ENCODE measurements around the gene ZBTB7B. TPM values are rescaled to one million over a fixed set of nuclear protein-coding genes. Genes with fewer than 3 reads are reported as not detected.
"Not testable (repeated sequence)": the region's sequence is repeated elsewhere in the genome, so short reads cannot be mapped to it uniquely, and the experiment has no call there.

ZBTB7B gene
- total RNA-seq, 1 experiment from 2014 or later, result 38.3 TPM

DNA sequence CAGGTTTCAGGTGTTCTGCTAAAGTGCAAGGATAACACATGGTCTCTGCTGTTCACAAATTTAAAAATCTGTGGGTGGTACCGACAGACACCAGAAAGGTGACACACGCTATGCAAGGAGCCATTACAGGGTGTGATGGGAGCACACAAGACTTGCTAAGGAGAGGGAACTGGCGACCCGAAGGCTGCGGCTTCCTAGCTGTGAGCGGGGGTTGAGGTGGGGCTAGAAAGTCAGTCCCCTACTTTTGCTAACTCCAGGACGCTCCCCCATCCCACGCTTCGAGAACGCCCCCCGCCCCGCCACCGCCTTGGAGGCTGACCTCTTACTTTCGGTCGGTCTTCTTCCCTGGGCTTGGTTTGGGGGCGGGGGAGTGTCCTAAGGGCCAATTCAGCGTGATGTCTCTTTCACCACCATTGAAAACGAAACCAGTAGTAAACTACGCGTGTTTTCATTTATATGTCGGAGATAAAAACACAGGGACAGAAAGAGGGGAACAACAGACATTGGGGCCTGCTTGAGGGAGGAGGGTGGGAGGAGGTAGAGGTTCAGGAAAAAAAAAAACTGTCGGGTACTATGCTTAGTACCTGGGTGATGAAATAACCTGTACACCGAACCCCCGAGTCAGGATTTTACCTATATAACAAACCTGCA is 27.1 kb upstream of the ZBTB7B start:
- H2BK15ac ChIP-seq (ENCODE audit: low read depth, low read length), result no peak overlapping the region
- H3K4me1 Mint-ChIP-seq, result peaks cover 26 to 28% of the 10 kb centered on the region in 2 experiments
- H2BK5ac ChIP-seq (ENCODE audit: insufficient read length, low read length), result no peak overlapping the region
- H3K27ac ChIP-seq (ENCODE audit: insufficient read length, low read depth, low read length), result peak overlapping the region; percentile 49
- peaks cover 26% of the 10 kb centered on the region for H3K23me2 ChIP-seq (ENCODE audit: insufficient read length, low read depth, low read length, poor library complexity, severe bottlenecking)
- no peak for DNase-seq
- TF ChIP-seq, protein P1, sequence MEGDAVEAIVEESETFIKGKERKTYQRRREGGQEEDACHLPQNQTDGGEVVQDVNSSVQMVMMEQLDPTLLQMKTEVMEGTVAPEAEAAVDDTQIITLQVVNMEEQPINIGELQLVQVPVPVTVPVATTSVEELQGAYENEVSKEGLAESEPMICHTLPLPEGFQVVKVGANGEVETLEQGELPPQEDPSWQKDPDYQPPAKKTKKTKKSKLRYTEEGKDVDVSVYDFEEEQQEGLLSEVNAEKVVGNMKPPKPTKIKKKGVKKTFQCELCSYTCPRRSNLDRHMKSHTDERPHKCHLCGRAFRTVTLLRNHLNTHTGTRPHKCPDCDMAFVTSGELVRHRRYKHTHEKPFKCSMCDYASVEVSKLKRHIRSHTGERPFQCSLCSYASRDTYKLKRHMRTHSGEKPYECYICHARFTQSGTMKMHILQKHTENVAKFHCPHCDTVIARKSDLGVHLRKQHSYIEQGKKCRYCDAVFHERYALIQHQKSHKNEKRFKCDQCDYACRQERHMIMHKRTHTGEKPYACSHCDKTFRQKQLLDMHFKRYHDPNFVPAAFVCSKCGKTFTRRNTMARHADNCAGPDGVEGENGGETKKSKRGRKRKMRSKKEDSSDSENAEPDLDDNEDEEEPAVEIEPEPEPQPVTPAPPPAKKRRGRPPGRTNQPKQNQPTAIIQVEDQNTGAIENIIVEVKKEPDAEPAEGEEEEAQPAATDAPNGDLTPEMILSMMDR (conservative IDR thresholded peaks at IDR 0.05), result no peak
- H3K9ac ChIP-seq (ENCODE audit: extremely low read depth, insufficient read length, low read length), result peak overlapping the region; percentile 93
- no peak overlapping the region for H3K4me3 Mint-ChIP-seq
- peak overlapping the region; percentile 64; the same call in 1 of the 2 replicates for H3K14ac ChIP-seq (ENCODE audit: insufficient read depth, low read length)
- H3K27me3 Mint-ChIP-seq (ENCODE audit: low read depth), result no peaks in the 10 kb centered on the region
- no peak overlapping the region for H4K8ac ChIP-seq (replicated peaks; ENCODE audit: insufficient read length, low read depth, low read length)
- WGBS (ENCODE audit: extremely low coverage, insufficient read length, low lambda C conversion rate), result no CpG with 5 or more reads among the region's 24 CpGs
- no peak overlapping the region for H2AK5ac ChIP-seq (ENCODE audit: insufficient read length, low read length)
- no peak overlapping the region for H3K4ac ChIP-seq (ENCODE audit: low read depth, low read length)
- H3K9me3 ChIP-seq (ENCODE audit: control insufficient read depth, low read depth, low read length), result no peaks in the 10 kb centered on the region
- peak overlapping the region; percentile 25 for H3K18ac ChIP-seq (ENCODE audit: insufficient read length, low read depth, low read length)
- H4K20me1 ChIP-seq (ENCODE audit: control insufficient read depth, insufficient read depth, insufficient read length), result no peaks in the 10 kb centered on the region
- H2BK20ac ChIP-seq (ENCODE audit: low read depth, low read length, poor library complexity, severe bottlenecking), result no peak overlapping the region
- peak overlapping the region; percentile 87 for H3K4me2 ChIP-seq (ENCODE audit: insufficient read depth, insufficient read length, low read length)
- no peaks in the 10 kb centered on the region for H3K27me3 ChIP-seq (ENCODE audit: insufficient read depth, low read length)
- peaks cover 19 to 36% (median 31%) of the 10 kb centered on the region in 3 experiments; a peak in 6 of 7 replicates for H3K36me3 Mint-ChIP-seq (ENCODE audit: insufficient read depth in 1 of 3, low read depth in 3 of 3)
- no peak overlapping the region for H2BK120ac ChIP-seq (ENCODE audit: low read depth, low read length, poor library complexity, severe bottlenecking)
- peaks cover 24% of the 10 kb centered on the region for H3K79me2 ChIP-seq (ENCODE audit: insufficient read depth, low read length)
- H2AFZ ChIP-seq (ENCODE audit: low read length), result no peak overlapping the region
- no peak overlapping the region for H3K56ac ChIP-seq (ENCODE audit: insufficient read length, low read depth, low read length)
- no peak overlapping the region for H3K27ac Mint-ChIP-seq
- H3K23ac ChIP-seq (ENCODE audit: insufficient read length, low read depth, low read length), result no peak overlapping the region
- H3T11ph ChIP-seq (ENCODE audit: low read length), result no peak overlapping the region
- H3K79me1 ChIP-seq (ENCODE audit: insufficient read depth, low read depth, low read length, poor library complexity, severe bottlenecking), result no peaks in the 10 kb centered on the region
- H4K5ac ChIP-seq (ENCODE audit: insufficient read length, low read depth, low read length), result no peak overlapping the region
- H3K4me1 ChIP-seq (ENCODE audit: insufficient read depth, low read length), result peaks cover 4% of the 10 kb centered on the region; the same call in 1 of the 2 replicates
- H3K9me3 Mint-ChIP-seq, result no peaks in the 10 kb centered on the region
- H4K91ac ChIP-seq (ENCODE audit: insufficient read length, low read depth, low read length), result no peak overlapping the region
- no peak overlapping the region for H2BK12ac ChIP-seq (ENCODE audit: insufficient read length, low read depth, low read length)

DNA sequence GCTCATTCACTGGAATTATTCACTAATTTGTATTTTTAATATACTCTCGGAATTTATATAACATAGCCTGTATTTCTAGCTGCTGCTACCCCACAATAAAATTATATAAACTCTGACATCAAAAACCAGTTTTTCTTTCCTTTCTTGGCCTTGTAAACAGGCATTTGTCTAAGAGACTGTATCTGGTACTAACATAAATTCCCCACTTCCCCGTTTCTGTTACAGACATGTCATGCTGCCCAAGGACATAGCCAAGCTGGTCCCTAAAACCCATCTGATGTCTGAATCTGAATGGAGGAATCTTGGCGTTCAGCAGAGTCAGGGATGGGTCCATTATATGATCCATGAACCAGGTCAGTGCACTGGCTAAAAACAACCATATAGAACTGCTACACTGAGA is 24.8 kb upstream of the ZBTB7B start:
- Mint-ChIP-seq H3K4me3 (peak overlapping the region in 1 of 2 experiments; percentile 17; a peak in 2 of 5 replicates), H3K27ac (peak overlapping the region in 1 of 3 experiments; percentile 70; a peak in 3 of 7 replicates), H3K36me3 (ENCODE audit: insufficient read depth in 1 of 3, low read depth in 3 of 3) (peaks cover 27 to 47% (median 44%) of the 10 kb centered on the region in 3 experiments)
- not testable (repeated sequence) for H2AFZ ChIP-seq (ENCODE audit: low read length); H3K9me3 ChIP-seq (ENCODE audit: control insufficient read depth, low read depth, low read length); H3T11ph ChIP-seq (ENCODE audit: low read length); DNase-seq; H4K8ac ChIP-seq (replicated peaks; ENCODE audit: insufficient read length, low read depth, low read length); H4K91ac ChIP-seq (ENCODE audit: insufficient read length, low read depth, low read length); H2BK120ac ChIP-seq (ENCODE audit: low read depth, low read length, poor library complexity, severe bottlenecking); H3K9me3 Mint-ChIP-seq; H3K9ac ChIP-seq (ENCODE audit: extremely low read depth, insufficient read length, low read length); H3K4me1 Mint-ChIP-seq; H2BK12ac ChIP-seq (ENCODE audit: insufficient read length, low read depth, low read length); H3K4me1 ChIP-seq (ENCODE audit: insufficient read depth, low read length); H3K4me2 ChIP-seq (ENCODE audit: insufficient read depth, insufficient read length, low read length); H3K18ac ChIP-seq (ENCODE audit: insufficient read length, low read depth, low read length); H2AK5ac ChIP-seq (ENCODE audit: insufficient read length, low read length); H4K5ac ChIP-seq (ENCODE audit: insufficient read length, low read depth, low read length); H3K27me3 ChIP-seq (ENCODE audit: insufficient read depth, low read length); H3K4ac ChIP-seq (ENCODE audit: low read depth, low read length); H3K23ac ChIP-seq (ENCODE audit: insufficient read length, low read depth, low read length); H4K20me1 ChIP-seq (ENCODE audit: control insufficient read depth, insufficient read depth, insufficient read length); H3K27ac ChIP-seq (ENCODE audit: insufficient read length, low read depth, low read length); H3K56ac ChIP-seq (ENCODE audit: insufficient read length, low read depth, low read length); H3K14ac ChIP-seq (ENCODE audit: insufficient read depth, low read length); H3K27me3 Mint-ChIP-seq (ENCODE audit: low read depth); H2BK20ac ChIP-seq (ENCODE audit: low read depth, low read length, poor library complexity, severe bottlenecking); H3K79me1 ChIP-seq (ENCODE audit: insufficient read depth, low read depth, low read length, poor library complexity, severe bottlenecking); H2BK15ac ChIP-seq (ENCODE audit: low read depth, low read length); H2BK5ac ChIP-seq (ENCODE audit: insufficient read length, low read length)
- peaks cover 15% of the 10 kb centered on the region for H3K23me2 ChIP-seq (ENCODE audit: insufficient read length, low read depth, low read length, poor library complexity, severe bottlenecking)
- no CpG with 5 or more reads among the region's 3 CpGs for WGBS (ENCODE audit: extremely low coverage, insufficient read length, low lambda C conversion rate)
- peaks cover 24% of the 10 kb centered on the region for H3K79me2 ChIP-seq (ENCODE audit: insufficient read depth, low read length)
